Lung (tissue), 12 donors: ENCODE data around the gene FNIP2. TPM values are rescaled to one million over a fixed set of nuclear protein-coding genes. Genes with fewer than 3 reads are reported as not detected.

Experiments used
- ATAC-seq: fragments of 200-7000 bp; cut with Tn5 transposase; one replicate; pipeline ENCODE4 v1.9.1; 2020; ENCODE audit warnings: moderate number of reproducible peaks; ENCODE audit not compliant: insufficient read depth, low FRiP score
- DNase-seq, 3 donors: peaks; one replicate each; pipeline ENCODE4 v3.0.0-alpha.2; 2013 to 2017
- H3K27ac ChIP-seq, 2 donors: one replicate each; pipeline ENCODE4 v1.5.1; 2013; ENCODE audit warnings: mild to moderate bottlenecking in 2 of 2, moderate library complexity in 2 of 2, control low read depth in 1 of 2, inconsistent platforms in 1 of 2, low read depth in 1 of 2, low read length in 1 of 2
- H3K27me3 ChIP-seq, 3 donors: one replicate each; pipeline ENCODE4 v1.5.1; 2013; ENCODE audit warnings: low read length in 2 of 3; ENCODE audit not compliant: control insufficient read depth in 3 of 3, insufficient read depth in 3 of 3
- H3K36me3 ChIP-seq, 4 donors: one replicate each; pipeline ENCODE4 v1.5.1; 2013; ENCODE audit warnings: low read length in 4 of 4, mild to moderate bottlenecking in 1 of 4, moderate library complexity in 1 of 4; ENCODE audit not compliant: control insufficient read depth in 4 of 4, insufficient read depth in 4 of 4
- H3K4me1 ChIP-seq, 5 donors: one replicate each; pipeline ENCODE4 v1.5.1; 2013; ENCODE audit warnings: low read length in 5 of 5, mild to moderate bottlenecking in 2 of 5, moderate library complexity in 1 of 5; ENCODE audit not compliant: control insufficient read depth in 5 of 5, insufficient read depth in 5 of 5
- H3K4me3 ChIP-seq: one replicate; pipeline ENCODE4 v1.5.1; 2013; ENCODE audit warnings: mild to moderate bottlenecking, control low read depth, moderate library complexity
- H3K9ac ChIP-seq, 2 donors: one replicate each; pipeline ENCODE4 v1.5.1; 2013; ENCODE audit warnings: low read length in 2 of 2, control low read depth in 1 of 2; ENCODE audit not compliant: insufficient read depth in 1 of 2
- H3K9me3 ChIP-seq, 4 donors: one replicate each; pipeline ENCODE4 v1.5.1; 2013; ENCODE audit warnings: low read length in 3 of 4, mild to moderate bottlenecking in 1 of 4, moderate library complexity in 1 of 4; ENCODE audit not compliant: control insufficient read depth in 4 of 4, insufficient read depth in 3 of 4
- WGBS, 2 donors: extraction: QIAGEN DNeasy Blood & Tissue Kit; methylation state at CpG; one replicate each; pipeline ENCODE4 v1.1.7; 2013; 5-methylcytosine and 5-hydroxymethylcytosine counted together
- polyA plus RNA-seq, 2 donors: library from polyadenylated mRNA; stranded (reverse); fragments of 200-250 nt; gene quantifications; one replicate each; pipeline ENCODE4 v1.2.1, GENCODE V29; 2013
- total RNA-seq, 2 donors: library from RNA; depleted of rRNA in 1 of 2; stranded (reverse); fragments of >200 nt in 1 of 2; gene quantifications; one replicate each; pipeline ENCODE4 v1.2.1, GENCODE V29; 2014 to 2021
- TF ChIP-seq, protein P1 (sequence below): IDR thresholded peaks from 2 replicates; pipeline ENCODE4 v1.5.1; 2012; ENCODE audit warnings: mild to moderate bottlenecking; ENCODE audit errors: control extremely low read depth, extremely low read depth
- donor health status: control.
- donor health status: control.
- donor health status: Bipolar disorder and iron deficiency.
- donor health status: healthy.
- donor health status: DM: yes; HTN: yes; CAD: no.

FNIP2 gene
- total and polyA plus RNA-seq, 4 donors, result 12.1 to 150 (median 44.6) TPM

DNA sequence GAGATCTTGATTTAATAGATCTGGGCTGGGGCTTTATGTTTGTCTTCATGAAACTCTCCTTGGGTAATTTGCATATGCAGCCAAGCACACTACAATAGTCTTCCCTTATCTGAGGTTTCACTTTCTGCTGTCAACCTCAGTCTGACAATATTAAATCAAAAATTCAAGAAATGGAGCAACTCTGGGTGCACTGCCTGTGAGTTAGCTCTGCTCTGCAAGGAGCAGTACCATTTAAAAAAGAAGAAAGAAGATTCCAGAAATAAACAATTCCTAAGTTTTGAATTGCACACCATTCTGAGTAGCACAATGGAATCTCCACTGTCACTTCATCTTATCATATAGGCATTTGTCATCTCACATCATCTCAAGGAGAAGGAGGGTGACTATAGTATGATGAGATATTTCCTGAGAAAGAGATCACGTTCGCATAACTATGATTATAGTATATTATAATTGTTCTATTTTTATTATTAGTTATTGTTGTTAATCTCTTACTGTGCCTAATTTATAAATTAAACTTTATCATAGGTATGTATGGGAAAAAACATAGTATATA is 9.4 kb downstream of the FNIP2 start:
- H3K4me3 ChIP-seq, result no peak overlapping the region
- ATAC-seq, result no peak
- 42 to 43% methylated on average over 2 of the region's 2 CpGs for WGBS, 2 donors
- DNase-seq, result no peak
- H3K9ac ChIP-seq, result no peak overlapping the region
- no peaks in the 10 kb centered on the region for H3K9me3 ChIP-seq
- no peaks in the 10 kb centered on the region for H3K27me3 ChIP-seq
- H3K4me1 ChIP-seq, result peaks cover 5 to 52% (median 12%) of the 10 kb centered on the region in 5 donors
- TF ChIP-seq, protein P1, sequence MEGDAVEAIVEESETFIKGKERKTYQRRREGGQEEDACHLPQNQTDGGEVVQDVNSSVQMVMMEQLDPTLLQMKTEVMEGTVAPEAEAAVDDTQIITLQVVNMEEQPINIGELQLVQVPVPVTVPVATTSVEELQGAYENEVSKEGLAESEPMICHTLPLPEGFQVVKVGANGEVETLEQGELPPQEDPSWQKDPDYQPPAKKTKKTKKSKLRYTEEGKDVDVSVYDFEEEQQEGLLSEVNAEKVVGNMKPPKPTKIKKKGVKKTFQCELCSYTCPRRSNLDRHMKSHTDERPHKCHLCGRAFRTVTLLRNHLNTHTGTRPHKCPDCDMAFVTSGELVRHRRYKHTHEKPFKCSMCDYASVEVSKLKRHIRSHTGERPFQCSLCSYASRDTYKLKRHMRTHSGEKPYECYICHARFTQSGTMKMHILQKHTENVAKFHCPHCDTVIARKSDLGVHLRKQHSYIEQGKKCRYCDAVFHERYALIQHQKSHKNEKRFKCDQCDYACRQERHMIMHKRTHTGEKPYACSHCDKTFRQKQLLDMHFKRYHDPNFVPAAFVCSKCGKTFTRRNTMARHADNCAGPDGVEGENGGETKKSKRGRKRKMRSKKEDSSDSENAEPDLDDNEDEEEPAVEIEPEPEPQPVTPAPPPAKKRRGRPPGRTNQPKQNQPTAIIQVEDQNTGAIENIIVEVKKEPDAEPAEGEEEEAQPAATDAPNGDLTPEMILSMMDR, result no peak
- peak overlapping the region in 1 of 2 donors; percentile 50 for H3K27ac ChIP-seq
- peaks cover 0 to 3% (median 0%) of the 10 kb centered on the region in 4 donors for H3K36me3 ChIP-seq

DNA sequence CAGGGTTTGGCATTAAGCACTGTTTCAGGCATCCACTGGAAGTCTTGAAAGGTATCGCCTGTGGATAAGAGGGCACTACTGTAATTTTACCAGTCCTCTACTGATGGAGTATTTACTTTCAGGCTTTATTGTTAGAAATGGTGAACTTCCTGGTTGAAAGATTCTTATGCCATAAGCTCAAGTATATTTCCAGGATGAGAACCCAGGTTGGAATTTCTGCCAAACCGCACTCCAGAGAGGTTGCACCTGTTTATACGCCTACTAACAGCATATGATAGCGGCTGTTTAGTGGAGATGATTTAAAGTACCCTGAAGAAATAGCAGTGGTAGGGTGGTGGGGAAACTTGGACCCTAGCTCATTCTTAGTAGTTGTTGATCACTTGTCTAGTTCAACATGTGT is 9.9 kb downstream of the FNIP2 start:
- H3K9ac ChIP-seq, result no peak overlapping the region
- H3K4me1 ChIP-seq, result peaks cover 5 to 53% (median 12%) of the 10 kb centered on the region in 5 donors
- H3K4me3 ChIP-seq, result no peak overlapping the region
- no peaks in the 10 kb centered on the region for H3K9me3 ChIP-seq
- 66 to 78% methylated on average over 4 of the region's 4 CpGs for WGBS, 2 donors
- DNase-seq (peak; percentile 48 to 68 (median 56)), ATAC-seq (peak; percentile 68)
- H3K27me3 ChIP-seq, result no peaks in the 10 kb centered on the region
- TF ChIP-seq, protein P1, result no peak
- H3K36me3 ChIP-seq, result peaks cover 0 to 3% (median 0%) of the 10 kb centered on the region in 4 donors
- H3K27ac ChIP-seq, result no peak overlapping the region

DNA sequence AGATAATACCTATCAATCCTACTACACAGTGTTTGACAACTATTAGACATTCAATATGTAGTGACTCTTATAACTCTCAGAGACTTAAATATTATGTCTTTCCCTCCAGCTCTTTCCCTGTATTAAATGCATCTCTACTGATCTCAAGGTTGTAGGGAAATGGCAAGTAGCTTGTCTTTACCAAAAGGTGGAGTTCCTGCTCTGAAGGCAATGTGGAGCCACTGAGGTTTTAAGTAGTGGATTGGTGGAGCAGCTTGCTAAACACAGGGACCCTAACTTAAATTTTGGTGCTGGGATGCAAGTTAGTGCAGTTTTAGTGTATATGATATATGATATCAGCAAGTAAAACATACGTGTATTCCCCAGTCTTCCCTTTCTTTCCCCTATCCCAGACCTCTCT is 13.1 kb downstream of the FNIP2 start:
- TF ChIP-seq, protein P1, result no peak
- Histone ChIP-seq H3K4me1 (peaks cover 10 to 54% (median 23%) of the 10 kb centered on the region in 5 donors), H3K27ac (no peak overlapping the region), H3K4me3 (no peak overlapping the region), H3K27me3 (no peaks in the 10 kb centered on the region), H3K9ac (no peak overlapping the region), H3K36me3 (no peaks in the 10 kb centered on the region), H3K9me3 (no peaks in the 10 kb centered on the region)
- no peak for ATAC-seq
- WGBS, 2 donors, result 40 to 55% methylated on average over 1 of the region's 1 CpG
- DNase-seq, result no peak
